ENCODE measurements around the gene CSTF2. TPM values are rescaled to one million over a fixed set of nuclear protein-coding genes. Genes with fewer than 3 reads are reported as not detected.
A peak's percentile ranks its signal among the peaks of the same experiment; 100 is the strongest.
"Not testable (repeated sequence)": the region's sequence is repeated elsewhere in the genome, so short reads cannot be mapped to it uniquely, and the experiment has no call there.

CSTF2 gene
- total and polyA plus RNA-seq, 8 donors, result 1.6 to 6.0 (median 4.2) TPM

- no peak for DNase-seq
- WGBS, 2 donors, result 60 to 63% methylated on average over 3 of the region's 3 CpGs
- FAIRE-seq, result peak; percentile 26
- Histone ChIP-seq H3K27me3 (peaks cover 0 to 11% (median 1%) of the 10 kb centered on the region in 4 donors), H3K36me3 (no peaks in the 10 kb centered on the region), H3K4me1 (no peaks in the 10 kb centered on the region), H3K4me3 (no peak overlapping the region), H3K9me3 (no peaks in the 10 kb centered on the region), H3K27ac (no peak overlapping the region)
- intact Hi-C loops (cut with DNase I), result no loop called here
- TF ChIP-seq, protein P1, sequence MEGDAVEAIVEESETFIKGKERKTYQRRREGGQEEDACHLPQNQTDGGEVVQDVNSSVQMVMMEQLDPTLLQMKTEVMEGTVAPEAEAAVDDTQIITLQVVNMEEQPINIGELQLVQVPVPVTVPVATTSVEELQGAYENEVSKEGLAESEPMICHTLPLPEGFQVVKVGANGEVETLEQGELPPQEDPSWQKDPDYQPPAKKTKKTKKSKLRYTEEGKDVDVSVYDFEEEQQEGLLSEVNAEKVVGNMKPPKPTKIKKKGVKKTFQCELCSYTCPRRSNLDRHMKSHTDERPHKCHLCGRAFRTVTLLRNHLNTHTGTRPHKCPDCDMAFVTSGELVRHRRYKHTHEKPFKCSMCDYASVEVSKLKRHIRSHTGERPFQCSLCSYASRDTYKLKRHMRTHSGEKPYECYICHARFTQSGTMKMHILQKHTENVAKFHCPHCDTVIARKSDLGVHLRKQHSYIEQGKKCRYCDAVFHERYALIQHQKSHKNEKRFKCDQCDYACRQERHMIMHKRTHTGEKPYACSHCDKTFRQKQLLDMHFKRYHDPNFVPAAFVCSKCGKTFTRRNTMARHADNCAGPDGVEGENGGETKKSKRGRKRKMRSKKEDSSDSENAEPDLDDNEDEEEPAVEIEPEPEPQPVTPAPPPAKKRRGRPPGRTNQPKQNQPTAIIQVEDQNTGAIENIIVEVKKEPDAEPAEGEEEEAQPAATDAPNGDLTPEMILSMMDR (IDR thresholded peaks at IDR 0.05), result no peak
- ATAC-seq, result no peak
These were observed 17.3 kb upstream of the CSTF2 start for GRCh38 chrX:100802843-100803242.

DNA sequence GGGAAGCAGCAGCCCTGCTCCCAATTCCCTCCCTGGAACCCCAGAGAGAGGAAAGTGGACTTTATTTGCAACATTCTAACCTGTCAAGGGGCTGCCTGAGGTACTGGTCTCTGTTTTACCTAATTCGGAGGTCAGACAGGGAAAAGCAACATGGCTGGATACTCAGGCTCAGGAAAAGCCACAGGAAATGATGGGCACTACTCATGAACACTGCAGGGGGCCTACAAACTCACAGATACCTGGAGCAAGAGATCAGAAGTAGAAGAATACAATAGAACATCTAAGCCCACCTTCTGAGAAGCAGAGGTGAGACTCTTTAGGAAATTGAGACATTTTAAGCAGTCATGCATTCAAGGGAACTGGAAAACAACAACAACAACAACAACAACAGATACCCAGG lies 15.4 kb upstream of the CSTF2 start:
- FAIRE-seq, result no peak
- Histone ChIP-seq H3K27ac (no peak overlapping the region), H3K27me3 (peaks cover 0 to 6% (median 1%) of the 10 kb centered on the region in 4 donors), H3K4me3 (no peak overlapping the region), H3K36me3 (no peaks in the 10 kb centered on the region), H3K4me1 (no peaks in the 10 kb centered on the region), H3K9me3 (no peaks in the 10 kb centered on the region)
- TF ChIP-seq, protein P1 (IDR thresholded peaks at IDR 0.05), result no peak
- intact Hi-C loops (cut with DNase I), result no loop called here
- no peak for ATAC-seq
- 36 to 43% methylated on average over 1 of the region's 1 CpG for WGBS, 2 donors
- no peak for DNase-seq

- H3K27me3 ChIP-seq; H3K27ac ChIP-seq; H3K9me3 ChIP-seq; H3K4me3 ChIP-seq; FAIRE-seq; ATAC-seq; DNase-seq; H3K4me1 ChIP-seq; H3K36me3 ChIP-seq; intact Hi-C loops (cut with DNase I): not testable (repeated sequence)
- 75 to 83% methylated on average over 7 of the region's 7 CpGs for WGBS, 2 donors
These were observed 11.9 kb upstream of the CSTF2 start for GRCh38 chrX:100808265-100808664.

GRCh38 chrX:100812216-100813158 lies 7.7 kb upstream of the CSTF2 start:
- no peaks in the 10 kb centered on the region for H3K36me3 ChIP-seq
- H3K4me1 ChIP-seq, result no peaks in the 10 kb centered on the region
- H3K4me3 ChIP-seq, result no peak overlapping the region
- no peak overlapping the region for H3K27ac ChIP-seq
- intact Hi-C loops (cut with DNase I), result no loop called here
- 34 to 37% methylated on average over 12 of the region's 12 CpGs for WGBS, 2 donors
- DNase-seq (no peak), ATAC-seq (no peak), FAIRE-seq (no peak)
- no peaks in the 10 kb centered on the region for H3K9me3 ChIP-seq
- TF ChIP-seq, protein P1 (IDR thresholded peaks at IDR 0.05), result no peak
- H3K27me3 ChIP-seq, result peaks cover 0 to 11% (median 6%) of the 10 kb centered on the region in 4 donors

- H3K27ac ChIP-seq, result no peak overlapping the region
- WGBS, 2 donors, result 39 to 50% methylated on average over 2 of the region's 2 CpGs
- no peak for FAIRE-seq
- H3K27me3 ChIP-seq, result peaks cover 0 to 11% (median 0%) of the 10 kb centered on the region in 4 donors
- H3K4me3 ChIP-seq, result no peak overlapping the region
- no peak for DNase-seq
- H3K36me3 ChIP-seq, result no peaks in the 10 kb centered on the region
- H3K4me1 ChIP-seq, result no peaks in the 10 kb centered on the region
- H3K9me3 ChIP-seq, result no peaks in the 10 kb centered on the region
- ATAC-seq, result no peak
- intact Hi-C loops (cut with DNase I), result no loop called here
- TF ChIP-seq, protein P1 (IDR thresholded peaks at IDR 0.05), result no peak
These were observed 2.9 kb upstream of the CSTF2 start for GRCh38 chrX:100817340-100817739.

Measured in pancreas (tissue), 10 donors.